ENCODE data around the gene MAFG.

Gene MAFG

GRCh38 chr17:81890447-81891302, 36.9 kb downstream of the MAFG start:
- DNase-seq, result no peak

GRCh38 chr17:81889602-81890001, 37.9 kb downstream of the MAFG start:
- DNase-seq, result no peak

GRCh38 chr17:81888988-81889595, 38.4 kb downstream of the MAFG start:
- no peak for DNase-seq

GRCh38 chr17:81888105-81888987, 39.2 kb downstream of the MAFG start:
- no peak for DNase-seq

- DNase-seq, result peak; percentile 55
Observed at GRCh38 chr17:81885869-81886548, 41.5 kb downstream of the MAFG start.

- DNase-seq, result no peak
Observed at GRCh38 chr17:81885454-81885853, 42.1 kb downstream of the MAFG start.

GRCh38 chr17:81884968-81885367, 42.6 kb downstream of the MAFG start:
- DNase-seq, result no peak

- no peak for DNase-seq
Observed at GRCh38 chr17:81884520-81884919, 43.0 kb downstream of the MAFG start.

GRCh38 chr17:81879121-81879520, 48.4 kb downstream of the MAFG start:
- DNase-seq, result no peak

GRCh38 chr17:81878294-81878693, 49.2 kb downstream of the MAFG start:
- no peak for DNase-seq

GRCh38 chr17:81877569-81877968, 50.0 kb downstream of the MAFG start:
- no peak for DNase-seq

- DNase-seq, result no peak
Observed at GRCh38 chr17:81871387-81872230, 55.9 kb downstream of the MAFG start.

GRCh38 chr17:81870981-81871386, 56.6 kb downstream of the MAFG start, which contains the start of gene ARHGDIA:
TSS of gene ARHGDIA (minus strand) at chr17:81871337. CDS start at chr17:81869930, 1,407 bp downstream.
- peak; percentile 71 for DNase-seq

GRCh38 chr17:81870131-81870980, 57.2 kb downstream of the MAFG start:
- no peak for DNase-seq

- no peak for DNase-seq
Observed at GRCh38 chr17:81869221-81870130, 58.1 kb downstream of the MAFG start.

- no peak for DNase-seq
Observed at GRCh38 chr17:81868674-81869220, 58.8 kb downstream of the MAFG start.

Data from NCI-H446 treated with DMSO at 0.1 percent for 48 hours (cell line).